Urinary bladder (tissue), 4 donors: ENCODE measurements around the gene GFI1. TPM values are rescaled to one million over a fixed set of nuclear protein-coding genes. Genes with fewer than 3 reads are reported as not detected.

Source experiments
- DNase-seq: peaks from one replicate; pipeline ENCODE4 v3.0.0-alpha.2; 2015; ENCODE audit errors: extremely low spot score
- H3K27ac ChIP-seq: one replicate; pipeline ENCODE4 v1.5.1; 2013; ENCODE audit warnings: low read depth, mild to moderate bottlenecking, moderate library complexity
- H3K36me3 ChIP-seq: one replicate; pipeline ENCODE4 v1.6.1; 2013; ENCODE audit warnings: mild to moderate bottlenecking, moderate library complexity; ENCODE audit not compliant: insufficient read depth
- H3K4me1 ChIP-seq: one replicate; pipeline ENCODE4 v1.6.1; 2013; ENCODE audit warnings: mild to moderate bottlenecking, moderate library complexity; ENCODE audit not compliant: insufficient read depth
- H3K4me3 ChIP-seq: one replicate; pipeline ENCODE4 v1.5.1; 2013; ENCODE audit warnings: low read depth, low read length
- WGBS: extraction: QIAGEN DNeasy Blood & Tissue Kit; methylation state at CpG from one replicate; pipeline ENCODE4 v1.1.7; 2013; 5-methylcytosine and 5-hydroxymethylcytosine counted together
- polyA plus RNA-seq: library from polyadenylated mRNA; stranded (reverse); fragments of 200-250 nt; gene quantifications from one replicate; pipeline ENCODE4 v1.2.3, GENCODE V29; 2013
- total RNA-seq: library from RNA; depleted of rRNA; stranded (reverse); fragments of >200 nt; gene quantifications from one replicate; pipeline ENCODE4 v1.2.3, GENCODE V29; 2014
- donor health status: healthy with polysubstance abuse.
- donor health status: healthy.

The GFI1 gene
- total and polyA plus RNA-seq, 2 donors = 0.60 to 0.63 TPM

GRCh38 chr1:92466683-92467352 is 19.9 kb downstream of the GFI1 start:
- WGBS = 91% methylated on average over 1 of the region's 1 CpG
- H3K4me1 ChIP-seq = no peaks in the 10 kb centered on the region
- H3K27ac ChIP-seq = no peak overlapping the region
- H3K36me3 ChIP-seq = no peaks in the 10 kb centered on the region
- no peak overlapping the region for H3K4me3 ChIP-seq
- DNase-seq = no peak

GRCh38 chr1:92465256-92465647 is 21.5 kb downstream of the GFI1 start:
- no peaks in the 10 kb centered on the region for H3K4me1 ChIP-seq
- no peak overlapping the region for H3K27ac ChIP-seq
- no peaks in the 10 kb centered on the region for H3K36me3 ChIP-seq
- H3K4me3 ChIP-seq = no peak overlapping the region
- no peak for DNase-seq
- WGBS = 95% methylated on average over 1 of the region's 1 CpG

- Histone ChIP-seq H3K4me3 (no peak overlapping the region), H3K27ac (no peak overlapping the region), H3K36me3 (no peaks in the 10 kb centered on the region), H3K4me1 (no peaks in the 10 kb centered on the region)
- DNase-seq = no peak
- WGBS = 90% methylated on average over 4 of the region's 4 CpGs
These were observed 22.0 kb downstream of the GFI1 start for GRCh38 chr1:92464588-92465255.

GRCh38 chr1:92461364-92462097 is 25.2 kb downstream of the GFI1 start:
- H3K27ac ChIP-seq = no peak overlapping the region
- no peaks in the 10 kb centered on the region for H3K4me1 ChIP-seq
- no peak for DNase-seq
- no peak overlapping the region for H3K4me3 ChIP-seq
- H3K36me3 ChIP-seq = no peaks in the 10 kb centered on the region
- WGBS = 76% methylated on average over 5 of the region's 5 CpGs

- H3K27ac ChIP-seq = no peak overlapping the region
- no peak for DNase-seq
- H3K4me3 ChIP-seq = no peak overlapping the region
- no peaks in the 10 kb centered on the region for H3K36me3 ChIP-seq
- H3K4me1 ChIP-seq = no peaks in the 10 kb centered on the region
- 63% methylated on average over 4 of the region's 4 CpGs for WGBS
These were observed 26.8 kb downstream of the GFI1 start for GRCh38 chr1:92459871-92460320.

GRCh38 chr1:92458146-92458545 is 28.6 kb downstream of the GFI1 start:
- WGBS = 59% methylated on average over 2 of the region's 2 CpGs
- Histone ChIP-seq H3K27ac (no peak overlapping the region), H3K4me1 (no peaks in the 10 kb centered on the region), H3K36me3 (no peaks in the 10 kb centered on the region), H3K4me3 (no peak overlapping the region)
- no peak for DNase-seq

- WGBS = 91% methylated on average over 2 of the region's 2 CpGs
- Histone ChIP-seq H3K4me1 (no peaks in the 10 kb centered on the region), H3K4me3 (no peak overlapping the region), H3K36me3 (no peaks in the 10 kb centered on the region), H3K27ac (no peak overlapping the region)
- no peak for DNase-seq
These were observed 38.7 kb downstream of the GFI1 start for GRCh38 chr1:92447976-92448375.

GRCh38 chr1:92447033-92447681 is 39.6 kb downstream of the GFI1 start:
- no peak for DNase-seq
- Histone ChIP-seq H3K4me3 (no peak overlapping the region), H3K36me3 (no peaks in the 10 kb centered on the region), H3K27ac (no peak overlapping the region), H3K4me1 (no peaks in the 10 kb centered on the region)
- WGBS = 61% methylated on average over 3 of the region's 3 CpGs

- H3K27ac ChIP-seq = no peak overlapping the region
- no peaks in the 10 kb centered on the region for H3K4me1 ChIP-seq
- no peak for DNase-seq
- H3K36me3 ChIP-seq = no peaks in the 10 kb centered on the region
- H3K4me3 ChIP-seq = no peak overlapping the region
- 25% methylated on average over 2 of the region's 2 CpGs for WGBS
These were observed 40.2 kb downstream of the GFI1 start for GRCh38 chr1:92446546-92446945.

- Histone ChIP-seq H3K36me3 (no peaks in the 10 kb centered on the region), H3K4me1 (no peaks in the 10 kb centered on the region), H3K27ac (no peak overlapping the region), H3K4me3 (no peak overlapping the region)
- no peak for DNase-seq
- 91% methylated on average over 2 of the region's 2 CpGs for WGBS
These were observed 40.9 kb downstream of the GFI1 start for GRCh38 chr1:92445865-92446264.

- Histone ChIP-seq H3K27ac (no peak overlapping the region), H3K36me3 (no peaks in the 10 kb centered on the region), H3K4me3 (no peak overlapping the region), H3K4me1 (no peaks in the 10 kb centered on the region)
- 83% methylated on average over 1 of the region's 1 CpG for WGBS
- no peak for DNase-seq
These were observed 42.4 kb downstream of the GFI1 start for GRCh38 chr1:92444351-92444750.

GRCh38 chr1:92443893-92444292 is 42.8 kb downstream of the GFI1 start:
- no peak overlapping the region for H3K27ac ChIP-seq
- no peak overlapping the region for H3K4me3 ChIP-seq
- H3K4me1 ChIP-seq = no peaks in the 10 kb centered on the region
- 87% methylated on average over 3 of the region's 3 CpGs for WGBS
- no peak for DNase-seq
- H3K36me3 ChIP-seq = no peaks in the 10 kb centered on the region

- 86% methylated on average over 5 of the region's 5 CpGs for WGBS
- DNase-seq = no peak
- no peak overlapping the region for H3K27ac ChIP-seq
- no peak overlapping the region for H3K4me3 ChIP-seq
- H3K36me3 ChIP-seq = no peaks in the 10 kb centered on the region
- H3K4me1 ChIP-seq = no peaks in the 10 kb centered on the region
These were observed 44.4 kb downstream of the GFI1 start for GRCh38 chr1:92442351-92442750.
